ENCODE measurements around the gene LIN7B. TPM values are rescaled to one million over a fixed set of nuclear protein-coding genes. Genes with fewer than 3 reads are reported as not detected.

LIN7B gene
- total RNA-seq, 1 experiment from 2014 or later: 6.4 TPM

DNA sequence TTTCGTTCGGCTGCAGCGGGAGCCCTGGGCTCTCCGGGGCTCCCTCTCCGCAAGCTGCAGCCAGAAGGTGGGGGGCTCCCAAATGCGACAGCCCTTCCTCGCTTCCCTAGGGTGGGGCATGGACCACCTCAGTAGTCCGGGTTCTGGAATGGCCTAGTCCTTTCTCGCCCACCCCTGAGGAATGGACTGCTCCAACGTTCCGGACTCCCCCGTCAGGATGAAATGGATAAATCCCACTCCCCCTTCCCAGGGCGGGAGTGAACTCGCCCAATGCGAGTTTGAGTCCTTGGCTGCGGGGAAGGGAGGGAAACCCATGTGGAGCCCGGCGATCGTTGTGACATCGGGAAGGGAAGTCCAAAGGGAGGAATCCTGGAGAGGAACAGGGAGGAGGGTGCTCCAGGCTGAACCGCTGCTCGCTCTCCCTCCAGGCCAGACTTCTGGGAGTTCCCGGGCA is 35.5 kb downstream of the LIN7B start:
- Histone ChIP-seq H4K20me1 (ENCODE audit: insufficient read depth, low read depth, low read length) (no peaks in the 10 kb centered on the region), H3K36me3 (ENCODE audit: insufficient read depth, low read length) (no peaks in the 10 kb centered on the region), H3K4me2 (ENCODE audit: low read depth, low read length, poor library complexity, severe bottlenecking) (peak overlapping the region; percentile 49), H3K27me3 (ENCODE audit: low read length) (no peaks in the 10 kb centered on the region), H3K9me3 (ENCODE audit: low read length) (no peaks in the 10 kb centered on the region), H3K4me1 (ENCODE audit: low read length) (peaks cover 23% of the 10 kb centered on the region), H3K4me3 (ENCODE audit: low read length) (peak overlapping the region; percentile 25; the same call in 1 of the 2 replicates), H3K79me2 (ENCODE audit: low read length) (no peaks in the 10 kb centered on the region), H3K9me2 (replicated peaks; ENCODE audit: insufficient read depth, low read length) (no peaks in the 10 kb centered on the region), H2AFZ (ENCODE audit: low read length) (no peak overlapping the region), H3K9ac (ENCODE audit: low read length) (no peak overlapping the region), H3K27ac (ENCODE audit: low read length) (no peak overlapping the region)
- DNase-seq: no peak

DNA sequence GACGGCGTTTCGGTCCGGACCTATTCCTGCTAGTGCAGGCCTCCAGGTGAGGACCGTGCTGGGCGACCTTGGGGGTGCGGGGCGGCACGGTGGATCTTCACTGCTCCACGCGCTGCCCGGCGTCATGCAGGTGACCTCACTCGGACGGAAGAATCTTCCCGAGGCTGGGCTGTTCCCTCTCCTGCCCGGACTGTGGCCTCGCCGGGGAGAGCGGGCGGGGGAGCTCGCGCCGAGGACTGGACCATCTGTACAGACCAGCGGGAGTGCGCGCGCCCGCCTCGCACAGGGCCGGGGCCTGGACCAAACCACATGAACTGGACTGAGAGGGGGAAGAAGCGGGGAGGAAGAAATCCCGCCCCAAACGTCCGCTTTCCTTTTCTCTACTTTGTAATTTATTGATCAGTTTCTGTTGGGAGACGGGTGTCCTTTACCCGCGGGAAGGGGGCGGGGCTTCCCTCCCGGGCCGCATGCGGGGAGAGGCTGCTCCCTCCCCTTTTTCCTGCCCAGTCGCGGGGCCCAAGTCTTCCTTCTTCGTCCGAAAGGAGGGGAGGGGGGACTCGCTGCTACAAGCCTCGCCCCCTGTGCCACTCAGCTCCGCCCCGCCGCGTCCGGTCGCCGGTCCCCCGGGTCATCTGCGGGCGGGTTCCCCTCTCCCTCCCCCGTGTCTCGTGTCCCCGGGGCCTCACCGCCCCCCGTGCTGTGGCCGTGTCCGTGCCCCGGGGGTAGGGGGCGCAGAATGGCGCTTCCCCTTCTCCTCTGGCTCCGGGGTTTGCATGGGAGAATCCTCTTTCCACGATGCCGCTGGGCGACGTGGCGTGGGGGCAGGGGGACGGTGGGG is 36.2 kb downstream of the LIN7B start:
- Histone ChIP-seq H3K9me2 (replicated peaks; ENCODE audit: insufficient read depth, low read length) (no peaks in the 10 kb centered on the region), H3K27me3 (ENCODE audit: low read length) (no peaks in the 10 kb centered on the region), H2AFZ (ENCODE audit: low read length) (0 out of 2 replicates have a peak overlapping the region, but pooled peaks have one; percentile 23), H3K36me3 (ENCODE audit: insufficient read depth, low read length) (no peaks in the 10 kb centered on the region), H3K9ac (ENCODE audit: low read length) (peak overlapping the region; percentile 24; the same call in 1 of the 2 replicates), H3K9me3 (ENCODE audit: low read length) (no peaks in the 10 kb centered on the region), H3K4me2 (ENCODE audit: low read depth, low read length, poor library complexity, severe bottlenecking) (peak overlapping the region; percentile 49), H4K20me1 (ENCODE audit: insufficient read depth, low read depth, low read length) (no peaks in the 10 kb centered on the region), H3K27ac (ENCODE audit: low read length) (no peak overlapping the region), H3K4me3 (ENCODE audit: low read length) (peak overlapping the region; percentile 25; the same call in 1 of the 2 replicates), H3K79me2 (ENCODE audit: low read length) (no peaks in the 10 kb centered on the region), H3K4me1 (ENCODE audit: low read length) (peaks cover 22% of the 10 kb centered on the region)
- peak; percentile 74 for DNase-seq

DNA sequence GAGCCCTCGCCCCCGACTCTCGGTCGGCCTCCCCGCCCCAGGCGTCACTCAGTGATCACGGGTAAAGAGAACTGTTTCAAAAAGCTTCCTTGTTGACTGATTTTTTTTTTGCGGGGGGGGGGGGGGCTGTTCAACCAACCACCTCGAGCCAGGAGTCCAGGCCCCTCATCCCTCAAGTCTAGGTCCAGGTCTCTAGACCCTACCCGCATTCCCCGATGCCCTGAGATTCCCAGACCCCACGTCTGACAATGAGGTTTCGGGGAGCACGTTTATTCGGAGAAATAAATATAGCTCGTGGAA is 36.7 kb downstream of the LIN7B start:
- Histone ChIP-seq H2AFZ (ENCODE audit: low read length) (no peak overlapping the region), H3K9ac (ENCODE audit: low read length) (no peak overlapping the region)

DNA sequence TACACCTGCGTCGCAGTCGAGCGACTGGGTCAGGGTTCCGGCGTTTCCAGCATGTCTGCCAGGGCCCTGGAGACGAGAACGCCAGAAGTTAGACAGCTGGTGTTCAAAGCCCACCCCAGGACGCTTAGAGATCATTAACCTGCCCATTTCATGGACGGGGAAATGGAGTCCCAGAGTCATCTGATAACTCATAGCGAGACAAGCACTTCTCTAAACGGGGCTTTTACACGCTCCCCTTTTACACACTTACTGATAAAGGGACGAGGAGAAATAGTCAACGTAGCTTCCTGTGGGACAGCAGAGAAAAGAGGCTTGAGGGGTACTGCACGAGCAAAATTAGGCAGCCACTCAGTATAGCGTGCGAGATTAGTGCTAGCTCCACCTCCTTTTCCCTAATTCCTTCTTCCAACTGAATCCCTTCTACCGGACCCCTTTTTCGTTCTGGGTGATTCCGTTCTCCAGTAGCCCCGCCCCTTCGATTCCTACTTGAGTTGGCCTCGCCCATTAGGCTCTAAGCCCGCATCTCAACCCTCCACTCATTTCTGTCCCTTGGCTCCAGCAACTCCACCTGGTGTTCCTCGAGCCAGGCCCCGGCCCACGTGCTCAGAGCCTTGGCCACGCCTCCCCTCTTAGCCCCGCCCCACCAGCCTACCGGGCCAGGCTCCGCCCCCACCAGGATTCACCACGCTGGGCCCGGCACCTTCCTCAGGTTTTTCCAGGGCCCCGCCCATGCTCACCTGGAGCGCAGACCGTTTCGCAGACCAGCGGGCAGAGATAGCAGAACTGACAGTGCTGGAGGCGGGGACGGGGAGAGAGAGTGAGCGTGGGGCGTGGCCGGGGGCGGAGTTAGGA is 37.3 kb downstream of the LIN7B start:
- no peak overlapping the region for H3K27ac ChIP-seq (ENCODE audit: low read length)
- H2AFZ ChIP-seq (ENCODE audit: low read length): no peak overlapping the region
- DNase-seq: peak; percentile 76
- no peaks in the 10 kb centered on the region for H3K27me3 ChIP-seq (ENCODE audit: low read length)
- no peak overlapping the region for H3K4me2 ChIP-seq (ENCODE audit: low read depth, low read length, poor library complexity, severe bottlenecking)
- H4K20me1 ChIP-seq (ENCODE audit: insufficient read depth, low read depth, low read length): no peaks in the 10 kb centered on the region
- no peaks in the 10 kb centered on the region for H3K9me3 ChIP-seq (ENCODE audit: low read length)
- H3K9me2 ChIP-seq (replicated peaks; ENCODE audit: insufficient read depth, low read length): no peaks in the 10 kb centered on the region
- H3K4me1 ChIP-seq (ENCODE audit: low read length): peaks cover 11% of the 10 kb centered on the region
- H3K9ac ChIP-seq (ENCODE audit: low read length): no peak overlapping the region
- no peaks in the 10 kb centered on the region for H3K36me3 ChIP-seq (ENCODE audit: insufficient read depth, low read length)
- no peak overlapping the region for H3K4me3 ChIP-seq (ENCODE audit: low read length)
- no peaks in the 10 kb centered on the region for H3K79me2 ChIP-seq (ENCODE audit: low read length)

More for the DNA sequence above, 36.7 kb downstream of the LIN7B start:
- Histone ChIP-seq H4K20me1 (ENCODE audit: insufficient read depth, low read depth, low read length) (no peaks in the 10 kb centered on the region), H3K9me3 (ENCODE audit: low read length) (no peaks in the 10 kb centered on the region), H3K36me3 (ENCODE audit: insufficient read depth, low read length) (no peaks in the 10 kb centered on the region), H3K4me3 (ENCODE audit: low read length) (no peak overlapping the region), H3K9me2 (replicated peaks; ENCODE audit: insufficient read depth, low read length) (no peaks in the 10 kb centered on the region), H3K27me3 (ENCODE audit: low read length) (no peaks in the 10 kb centered on the region), H3K4me2 (ENCODE audit: low read depth, low read length, poor library complexity, severe bottlenecking) (peak overlapping the region; percentile 49), H3K27ac (ENCODE audit: low read length) (no peak overlapping the region), H3K79me2 (ENCODE audit: low read length) (no peaks in the 10 kb centered on the region), H3K4me1 (ENCODE audit: low read length) (peaks cover 16% of the 10 kb centered on the region)
- DNase-seq: no peak

DNA sequence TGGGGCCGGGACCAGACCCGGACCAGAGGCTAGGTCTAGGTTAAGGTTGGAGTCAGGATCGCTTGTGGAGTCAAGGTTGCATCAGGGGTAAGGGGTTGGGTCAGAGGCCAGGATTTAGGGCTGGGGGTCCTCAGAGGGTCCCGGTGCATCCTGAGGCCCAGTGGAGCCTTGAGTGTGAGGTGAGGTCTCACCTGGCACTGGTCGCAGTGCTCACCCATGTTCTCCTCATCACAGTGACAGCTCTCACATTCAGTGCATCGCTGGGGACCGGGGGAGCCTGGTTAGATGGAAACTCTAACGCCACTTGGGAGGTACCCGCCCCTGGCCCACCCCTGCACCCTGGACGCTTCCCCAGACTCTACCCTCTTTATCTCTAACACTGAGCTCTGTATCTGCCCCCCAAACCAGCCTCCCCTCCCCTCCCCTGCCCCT is 38.0 kb downstream of the LIN7B start:
- no peak overlapping the region for H3K4me3 ChIP-seq (ENCODE audit: low read length)
- no peak overlapping the region for H2AFZ ChIP-seq (ENCODE audit: low read length)
- H3K4me2 ChIP-seq (ENCODE audit: low read depth, low read length, poor library complexity, severe bottlenecking): no peak overlapping the region
- DNase-seq: no peak
- no peak overlapping the region for H3K27ac ChIP-seq (ENCODE audit: low read length)
- H4K20me1 ChIP-seq (ENCODE audit: insufficient read depth, low read depth, low read length): no peaks in the 10 kb centered on the region
- peaks cover 11% of the 10 kb centered on the region for H3K4me1 ChIP-seq (ENCODE audit: low read length)
- no peaks in the 10 kb centered on the region for H3K27me3 ChIP-seq (ENCODE audit: low read length)
- no peak overlapping the region for H3K9ac ChIP-seq (ENCODE audit: low read length)
- H3K9me2 ChIP-seq (replicated peaks; ENCODE audit: insufficient read depth, low read length): no peaks in the 10 kb centered on the region
- H3K9me3 ChIP-seq (ENCODE audit: low read length): no peaks in the 10 kb centered on the region
- no peaks in the 10 kb centered on the region for H3K79me2 ChIP-seq (ENCODE audit: low read length)
- H3K36me3 ChIP-seq (ENCODE audit: insufficient read depth, low read length): no peaks in the 10 kb centered on the region

DNA sequence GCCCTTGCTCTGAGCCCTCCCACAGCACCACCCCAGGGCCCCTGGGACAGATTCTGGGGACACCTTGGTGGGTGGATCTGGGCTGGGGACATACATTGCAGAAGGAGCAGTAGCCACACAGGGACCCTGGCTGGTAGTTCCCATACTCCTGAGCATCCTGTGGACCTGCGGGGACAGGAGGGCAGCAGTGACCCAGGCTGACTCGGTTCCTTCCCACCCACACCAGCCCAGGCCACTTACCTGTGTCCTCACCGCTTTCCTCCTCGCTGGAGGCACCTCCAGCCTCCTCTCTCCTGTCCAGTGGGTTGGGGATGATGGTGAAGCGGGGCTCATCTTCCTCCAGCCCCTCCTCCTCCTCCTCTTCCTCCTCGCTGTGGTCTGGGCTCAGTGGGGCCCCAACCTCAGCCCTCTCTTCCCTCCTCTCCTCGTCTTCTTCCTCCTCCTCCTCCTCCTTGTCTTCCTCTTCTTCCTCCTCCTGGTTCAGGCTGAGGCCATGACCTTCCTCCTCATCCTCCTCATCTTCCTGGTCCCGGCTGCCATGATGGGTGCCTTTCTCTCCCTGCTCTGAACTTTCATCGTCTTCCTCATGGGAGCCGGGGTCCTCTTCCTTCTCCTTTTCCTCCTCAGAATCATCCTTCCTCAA is 39.1 kb downstream of the LIN7B start:
- Histone ChIP-seq H3K9ac (ENCODE audit: low read length) (no peak overlapping the region), H3K79me2 (ENCODE audit: low read length) (no peaks in the 10 kb centered on the region), H3K9me2 (replicated peaks; ENCODE audit: insufficient read depth, low read length) (no peaks in the 10 kb centered on the region), H3K27ac (ENCODE audit: low read length) (no peak overlapping the region), H3K4me2 (ENCODE audit: low read depth, low read length, poor library complexity, severe bottlenecking) (no peak overlapping the region), H3K4me1 (ENCODE audit: low read length) (peaks cover 11% of the 10 kb centered on the region), H3K27me3 (ENCODE audit: low read length) (no peaks in the 10 kb centered on the region), H3K9me3 (ENCODE audit: low read length) (no peaks in the 10 kb centered on the region), H3K36me3 (ENCODE audit: insufficient read depth, low read length) (no peaks in the 10 kb centered on the region), H2AFZ (ENCODE audit: low read length) (no peak overlapping the region), H3K4me3 (ENCODE audit: low read length) (no peak overlapping the region), H4K20me1 (ENCODE audit: insufficient read depth, low read depth, low read length) (no peaks in the 10 kb centered on the region)
- DNase-seq: no peak

DNA sequence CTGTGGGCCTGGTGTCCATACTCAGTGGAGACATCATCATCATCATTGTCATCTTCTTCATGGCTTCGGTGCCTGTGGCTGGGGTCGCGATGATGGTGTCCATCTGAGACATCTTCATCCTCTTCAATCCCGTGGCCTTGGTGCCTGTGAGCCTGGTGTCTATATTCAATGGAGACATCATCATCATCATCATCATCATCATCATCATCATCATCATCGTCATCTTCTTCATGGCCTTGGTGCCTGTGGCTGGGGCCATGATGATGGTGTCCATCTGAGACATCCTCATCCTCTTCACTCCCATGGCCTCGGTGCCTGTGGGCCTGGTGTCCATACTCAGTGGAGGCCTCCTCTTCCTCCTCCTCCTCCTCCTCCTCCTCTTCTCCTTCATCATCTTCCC is 40.1 kb downstream of the LIN7B start:
- H3K9ac ChIP-seq (ENCODE audit: low read length): no peak overlapping the region
- H4K20me1 ChIP-seq (ENCODE audit: insufficient read depth, low read depth, low read length): no peaks in the 10 kb centered on the region
- H3K27ac ChIP-seq (ENCODE audit: low read length): no peak overlapping the region
- no peak overlapping the region for H2AFZ ChIP-seq (ENCODE audit: low read length)
- peaks cover 11% of the 10 kb centered on the region for H3K4me1 ChIP-seq (ENCODE audit: low read length)
- no peaks in the 10 kb centered on the region for H3K9me2 ChIP-seq (replicated peaks; ENCODE audit: insufficient read depth, low read length)
- H3K27me3 ChIP-seq (ENCODE audit: low read length): no peaks in the 10 kb centered on the region
- H3K4me3 ChIP-seq (ENCODE audit: low read length): no peak overlapping the region
- H3K4me2 ChIP-seq (ENCODE audit: low read depth, low read length, poor library complexity, severe bottlenecking): no peak overlapping the region
- no peaks in the 10 kb centered on the region for H3K36me3 ChIP-seq (ENCODE audit: insufficient read depth, low read length)
- DNase-seq: no peak
- H3K79me2 ChIP-seq (ENCODE audit: low read length): no peaks in the 10 kb centered on the region
- no peaks in the 10 kb centered on the region for H3K9me3 ChIP-seq (ENCODE audit: low read length)

All from Karpas-422 (cell line).